ACHN (cell line): ENCODE results near the gene HIP1.
"Not testable (repeated sequence)": the region's sequence is repeated elsewhere in the genome, so short reads cannot be mapped to it uniquely, and the experiment has no call there.

Experiments
- DNase-seq: peaks from one replicate; pipeline ENCODE4 v3.0.0-alpha.2; 2015
- in situ Hi-C: cut with HindIII; loops from 2 replicates; pipeline ENCODE4 v1.10.0; 2017; ENCODE audit warnings: low sequenced_read_pairs, low pct_ligation_motif_present, low pct_unique_long_range_greater_than_20kb

Gene HIP1

GRCh38 chr7:75743455-75743859 lies 4.7 kb upstream of the HIP1 start:
- in situ Hi-C loops: no loop called here
- DNase-seq: no peak

- in situ Hi-C loops: no loop called here
- no peak for DNase-seq
These were observed 2.2 kb upstream of the HIP1 start for GRCh38 chr7:75740846-75741497.

GRCh38 chr7:75739796-75740672 lies 1.3 kb upstream of the HIP1 start:
- no peak for DNase-seq
- in situ Hi-C loops: no loop called here

GRCh38 chr7:75738975-75739795 lies 444 bp upstream of the HIP1 start:
- in situ Hi-C loops: no loop called here
- DNase-seq: peak; percentile 100

- in situ Hi-C loops: no loop called here
- DNase-seq: no peak
These were observed 711 bp downstream of the HIP1 start for GRCh38 chr7:75737856-75738603.

GRCh38 chr7:75735581-75736350 lies 3.0 kb downstream of the HIP1 start:
- in situ Hi-C loops: no loop called here

GRCh38 chr7:75734586-75735458 lies 3.9 kb downstream of the HIP1 start:
- no peak for DNase-seq
- in situ Hi-C loops: no loop called here

More at GRCh38 chr7:75735581-75736350, 3.0 kb downstream of the HIP1 start:
- DNase-seq: no peak

GRCh38 chr7:75732764-75733630 lies 5.7 kb downstream of the HIP1 start:
- DNase-seq: peak; percentile 92
- in situ Hi-C loops: no loop called here

GRCh38 chr7:75732016-75732521 lies 6.7 kb downstream of the HIP1 start:
- DNase-seq: no peak
- in situ Hi-C loops: no loop called here

- in situ Hi-C loops: no loop called here
- no peak for DNase-seq
These were observed 8.9 kb downstream of the HIP1 start for GRCh38 chr7:75729851-75730274.

GRCh38 chr7:75727881-75728593 lies 10.7 kb downstream of the HIP1 start:
- DNase-seq: no peak

GRCh38 chr7:75727351-75727750 lies 11.4 kb downstream of the HIP1 start:
- in situ Hi-C loops, DNase-seq: not testable (repeated sequence)

More at GRCh38 chr7:75727881-75728593, 10.7 kb downstream of the HIP1 start:
- in situ Hi-C loops: no loop called here

- in situ Hi-C loops: no loop called here
- no peak for DNase-seq
These were observed 13.4 kb downstream of the HIP1 start for GRCh38 chr7:75725306-75725705.

GRCh38 chr7:75723444-75723843 lies 15.3 kb downstream of the HIP1 start:
- DNase-seq: no peak
- in situ Hi-C loops: no loop called here

- no peak for DNase-seq
- in situ Hi-C loops: no loop called here
These were observed 16.4 kb downstream of the HIP1 start for GRCh38 chr7:75722373-75722772.
